NK-92 (cell line): ENCODE measurements around the gene NFE2L1.
"Not testable (repeated sequence)": the region's sequence is repeated elsewhere in the genome, so short reads cannot be mapped to it uniquely, and the experiment has no call there.

Experiments
- DNase-seq: peaks from one replicate; lab custom pipeline; 2025; ENCODE audit not compliant: unreplicated experiment; lab: John Stamatoyannopoulos, UW

The NFE2L1 gene

DNA sequence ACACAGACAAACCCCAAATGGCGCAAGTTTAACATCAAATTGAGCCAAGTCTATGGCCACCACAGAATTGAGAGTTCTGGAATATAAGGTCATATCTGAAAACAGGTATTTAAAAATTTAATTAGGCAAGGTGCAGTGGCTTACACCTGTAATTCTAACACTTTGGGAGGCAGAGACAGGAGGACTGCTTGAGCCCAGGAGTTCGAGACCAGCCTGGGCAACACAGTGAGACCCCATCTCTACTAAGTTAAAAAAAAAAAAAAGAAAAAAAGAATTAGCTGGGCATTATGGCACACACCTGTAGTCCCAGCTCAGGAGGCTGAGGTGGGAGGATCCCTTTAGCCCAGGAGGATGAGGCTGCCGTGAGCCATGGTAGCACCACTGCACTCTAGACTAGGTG, 19.1 kb downstream of the NFE2L1 start:
- DNase-seq, result no peak

- not testable (repeated sequence) for DNase-seq
Observed at GRCh38 chr17:48067808-48068207, 19.6 kb downstream of the NFE2L1 start.

- no peak for DNase-seq
Observed at GRCh38 chr17:48068491-48068961, 20.4 kb downstream of the NFE2L1 start.

DNA sequence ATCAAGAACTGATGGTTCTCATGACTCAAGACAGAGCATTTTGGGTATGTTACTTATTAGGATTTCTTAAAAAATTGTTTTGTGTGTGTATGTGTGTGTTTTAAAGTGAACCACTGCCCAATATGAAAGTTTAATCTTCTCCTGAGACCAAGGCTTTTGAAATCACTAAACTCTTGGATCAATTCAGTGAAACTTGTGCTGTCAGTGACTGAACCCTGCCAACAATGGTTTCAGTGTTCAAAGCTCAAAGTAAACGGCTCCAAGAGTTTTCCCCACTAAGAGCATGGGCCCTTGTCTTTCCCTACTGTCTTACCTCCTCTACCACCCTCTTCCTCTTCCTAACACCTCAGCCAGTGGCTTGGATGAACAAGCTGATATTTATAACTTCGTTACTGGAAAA, 22.0 kb downstream of the NFE2L1 start:
- no peak for DNase-seq

- no peak for DNase-seq
Observed at GRCh38 chr17:48071654-48072053, 23.5 kb downstream of the NFE2L1 start.

DNA sequence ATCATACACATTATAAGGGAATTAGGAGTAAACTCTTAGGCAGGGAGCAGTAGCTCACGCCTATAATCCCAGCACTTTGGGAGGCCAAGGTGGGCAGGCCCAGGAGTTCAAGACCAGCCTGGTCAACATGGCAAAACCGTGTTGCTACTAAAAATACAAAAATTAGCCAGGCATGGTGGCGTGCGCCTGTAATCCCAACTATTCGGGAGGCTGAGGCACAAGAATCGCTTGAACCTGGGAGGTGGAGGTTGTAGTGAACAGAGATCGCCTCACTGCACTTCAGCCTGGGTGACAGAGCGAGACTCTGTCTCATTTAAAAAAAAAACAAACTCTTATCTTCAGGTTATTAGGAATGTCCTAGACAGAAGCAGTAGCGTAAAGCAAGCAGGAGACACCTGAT, 24.7 kb downstream of the NFE2L1 start:
- not testable (repeated sequence) for DNase-seq

DNA sequence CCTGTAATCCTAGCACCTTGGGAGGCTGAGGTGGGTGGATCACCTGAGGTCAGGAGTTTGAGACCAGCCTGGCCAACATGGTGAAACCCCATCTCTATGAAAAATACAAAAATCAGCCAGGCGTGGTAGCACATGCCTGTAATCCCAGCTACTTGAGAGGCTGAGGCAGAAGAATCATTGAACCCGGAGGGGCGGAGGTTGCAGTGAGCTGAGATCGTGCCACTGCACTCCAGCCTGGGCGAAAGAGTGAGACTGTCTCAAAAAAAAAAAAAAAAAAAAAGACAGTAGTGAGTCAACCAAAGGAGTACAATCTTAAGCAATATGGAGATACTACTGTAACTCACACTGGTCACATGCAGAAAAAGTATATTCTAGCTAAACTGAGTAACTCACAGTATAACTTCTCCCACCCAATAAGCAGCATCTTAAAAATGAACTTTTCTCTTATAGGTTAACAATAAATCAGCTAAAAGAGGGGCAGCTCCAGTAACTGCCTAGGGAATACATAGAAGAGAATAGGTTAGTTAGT, 25.5 kb downstream of the NFE2L1 start:
- DNase-seq, result not testable (repeated sequence)

- no peak for DNase-seq
Observed at GRCh38 chr17:48074322-48075081, 26.3 kb downstream of the NFE2L1 start.

DNA sequence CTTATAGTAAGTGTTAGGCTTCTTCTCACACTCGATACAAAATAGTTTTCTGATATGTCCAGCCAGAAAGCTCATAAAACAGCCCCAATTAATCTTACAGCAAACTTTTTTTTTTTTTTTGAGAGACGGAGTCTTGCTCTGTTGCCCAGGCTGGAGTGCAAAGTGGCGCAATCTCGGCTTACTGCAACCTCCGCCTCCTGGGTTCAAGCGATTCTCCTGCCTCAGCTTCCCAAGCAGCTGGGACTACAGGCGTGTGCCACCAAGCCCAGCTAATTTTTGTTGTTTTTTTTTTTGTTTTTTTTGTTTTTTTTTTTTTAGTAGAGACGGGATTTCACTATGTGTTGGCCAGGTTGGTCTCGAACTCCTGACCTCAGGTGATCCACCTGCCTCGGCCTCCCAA, 29.0 kb downstream of the NFE2L1 start:
- DNase-seq, result not testable (repeated sequence)

GRCh38 chr17:48081858-48082257, 33.7 kb downstream of the NFE2L1 start:
- no peak for DNase-seq

GRCh38 chr17:48084932-48085331, 36.8 kb downstream of the NFE2L1 start:
- DNase-seq, result no peak

DNA sequence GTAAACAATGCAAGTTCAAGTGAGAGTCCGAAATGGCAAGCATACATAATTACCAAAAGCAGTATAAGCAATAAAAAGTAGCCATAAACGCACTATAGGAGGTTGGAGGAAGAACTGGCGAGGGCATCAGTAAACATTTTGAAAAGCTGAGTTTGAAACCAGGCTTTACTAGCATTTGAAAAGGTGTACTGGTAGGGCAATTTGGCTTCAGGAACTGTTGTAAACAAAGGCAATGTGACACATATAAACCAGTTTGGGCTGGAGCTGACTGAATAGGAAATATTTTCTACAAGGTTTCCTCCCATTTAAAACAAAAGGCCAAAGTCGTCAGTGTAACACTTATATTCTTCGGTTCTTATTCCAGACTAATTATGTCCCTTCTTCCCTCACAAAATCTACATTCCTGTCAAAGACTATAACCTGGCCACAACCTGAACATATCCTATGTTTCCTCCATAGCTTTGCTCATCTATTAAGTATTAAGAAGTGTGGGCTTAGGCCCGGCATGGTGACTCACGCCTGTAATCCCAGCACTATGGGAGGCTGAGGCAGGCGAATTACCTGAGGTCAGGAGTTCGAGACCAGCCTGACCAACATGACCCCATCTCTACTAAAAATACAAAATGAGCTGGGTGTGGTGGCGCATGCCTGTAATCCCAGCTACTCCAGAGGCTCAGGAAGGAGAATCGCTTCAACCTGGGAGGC, 45.3 kb downstream of the NFE2L1 start:
- no peak for DNase-seq

GRCh38 chr17:48095611-48096010, 47.5 kb downstream of the NFE2L1 start:
- no peak for DNase-seq

DNA sequence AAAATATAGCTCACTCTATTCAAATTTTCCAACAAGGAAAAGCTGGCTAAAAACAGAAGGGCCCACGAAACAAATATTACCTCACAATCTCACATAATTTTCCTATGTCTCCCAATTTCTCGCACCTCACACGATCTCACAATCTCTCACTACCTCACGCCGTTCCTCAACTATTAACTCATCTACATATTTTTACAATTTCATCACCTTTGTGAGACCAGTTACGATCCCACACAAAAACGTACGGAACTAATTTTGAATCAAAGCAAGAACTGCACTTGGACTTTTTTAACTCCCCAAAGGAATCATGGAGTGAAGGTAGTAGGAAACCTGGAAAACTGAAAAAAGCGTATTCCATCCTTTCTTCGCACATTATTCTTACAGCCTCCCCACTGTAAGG, 52.0 kb downstream of the NFE2L1 start:
- DNase-seq, result no peak

DNA sequence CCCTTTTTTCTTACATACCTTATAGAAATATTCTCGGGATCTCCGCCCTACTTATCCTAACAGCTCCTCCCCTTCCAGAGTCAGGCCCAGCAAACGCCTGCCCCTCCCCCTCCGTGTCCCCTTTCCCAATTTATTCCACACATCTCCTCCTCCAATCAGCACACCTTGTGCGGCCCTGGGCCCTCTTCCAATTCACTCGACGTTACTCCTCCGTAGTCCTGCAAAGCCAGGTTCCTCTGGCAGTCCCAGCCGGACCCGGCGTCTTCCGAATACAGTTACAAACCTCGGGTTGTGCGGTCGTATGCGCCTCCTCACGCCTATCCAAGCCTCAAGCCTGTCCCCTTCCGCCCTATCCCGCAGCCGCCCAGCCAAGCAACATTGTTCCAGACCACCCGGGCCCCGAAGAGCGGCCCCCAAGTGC, 52.4 kb downstream of the NFE2L1 start:
- DNase-seq, result no peak

DNA sequence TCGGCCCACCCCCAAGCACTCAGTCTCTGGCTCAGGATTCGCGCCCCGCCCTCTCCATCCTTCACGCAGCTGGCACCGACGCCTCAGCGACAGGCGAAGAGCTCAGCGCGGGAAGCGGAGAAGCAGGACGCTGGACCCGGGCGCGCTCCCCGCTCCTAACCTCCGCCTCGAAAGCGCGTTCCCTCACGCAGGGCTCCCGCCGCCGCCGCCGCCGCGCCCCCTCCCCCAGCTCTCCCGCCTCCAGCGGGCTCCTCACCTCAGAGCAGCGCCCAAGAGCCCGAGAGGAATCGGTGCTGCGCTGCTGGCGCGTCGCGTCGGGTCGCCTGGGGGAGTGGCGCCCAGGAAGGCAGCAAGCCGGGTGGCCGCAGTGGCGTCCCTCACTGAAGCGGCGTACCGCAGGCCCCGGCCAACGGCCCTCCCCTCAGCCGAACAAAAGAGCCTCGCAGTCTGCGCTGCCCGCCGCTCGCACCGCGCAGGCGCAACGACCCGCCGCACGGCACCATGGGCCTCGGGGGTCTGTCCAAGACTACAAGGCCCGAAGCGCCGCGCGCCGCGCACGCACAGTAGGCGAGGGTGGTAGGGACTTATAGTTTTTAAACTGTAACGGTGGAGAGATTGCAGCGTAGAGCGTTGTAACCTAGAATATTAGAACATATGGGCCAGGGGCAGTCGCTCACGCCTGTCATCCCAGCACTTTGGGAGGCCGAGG, 53.0 kb downstream of the NFE2L1 start, which contains the start of gene CBX1:
TSS of gene CBX1 (minus strand) at position 467 of the 709 bp plus-strand sequence. CDS start 24,474 bp downstream, outside the sequence.
- peak; percentile 58 for DNase-seq

DNA sequence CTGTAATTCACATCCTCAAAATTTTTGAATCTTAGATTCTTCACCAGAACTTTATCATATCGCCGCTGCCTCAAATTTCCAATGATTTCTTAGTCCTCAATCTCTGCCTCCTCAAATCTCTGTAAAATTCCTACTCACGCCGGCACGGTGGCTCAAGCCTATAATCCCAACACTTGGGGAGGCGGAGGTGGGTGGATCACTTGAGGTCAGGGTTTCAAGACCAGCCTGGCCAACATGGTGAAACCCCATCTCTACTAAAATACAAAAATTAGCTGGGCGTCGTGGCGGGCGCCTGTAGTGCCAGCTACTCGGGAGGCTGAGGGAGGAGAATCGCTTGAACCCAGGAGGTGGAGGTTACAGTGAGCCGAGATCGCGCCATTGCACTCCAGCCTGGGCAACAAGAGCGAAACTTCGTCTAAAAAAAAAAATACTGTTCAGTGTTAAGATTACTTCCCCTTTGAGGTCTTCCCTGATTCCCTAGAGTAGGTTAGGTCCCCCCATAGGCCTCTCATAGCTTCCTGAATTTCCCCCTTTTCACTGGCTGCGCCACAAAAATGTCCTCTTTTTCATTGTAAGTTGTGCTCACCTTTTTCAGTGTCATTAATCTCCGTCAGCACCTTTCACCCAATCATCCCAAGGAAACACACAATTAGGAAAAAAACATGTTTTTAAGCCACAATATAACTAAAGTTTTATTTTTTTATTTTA, 54.0 kb downstream of the NFE2L1 start:
- no peak for DNase-seq

DNA sequence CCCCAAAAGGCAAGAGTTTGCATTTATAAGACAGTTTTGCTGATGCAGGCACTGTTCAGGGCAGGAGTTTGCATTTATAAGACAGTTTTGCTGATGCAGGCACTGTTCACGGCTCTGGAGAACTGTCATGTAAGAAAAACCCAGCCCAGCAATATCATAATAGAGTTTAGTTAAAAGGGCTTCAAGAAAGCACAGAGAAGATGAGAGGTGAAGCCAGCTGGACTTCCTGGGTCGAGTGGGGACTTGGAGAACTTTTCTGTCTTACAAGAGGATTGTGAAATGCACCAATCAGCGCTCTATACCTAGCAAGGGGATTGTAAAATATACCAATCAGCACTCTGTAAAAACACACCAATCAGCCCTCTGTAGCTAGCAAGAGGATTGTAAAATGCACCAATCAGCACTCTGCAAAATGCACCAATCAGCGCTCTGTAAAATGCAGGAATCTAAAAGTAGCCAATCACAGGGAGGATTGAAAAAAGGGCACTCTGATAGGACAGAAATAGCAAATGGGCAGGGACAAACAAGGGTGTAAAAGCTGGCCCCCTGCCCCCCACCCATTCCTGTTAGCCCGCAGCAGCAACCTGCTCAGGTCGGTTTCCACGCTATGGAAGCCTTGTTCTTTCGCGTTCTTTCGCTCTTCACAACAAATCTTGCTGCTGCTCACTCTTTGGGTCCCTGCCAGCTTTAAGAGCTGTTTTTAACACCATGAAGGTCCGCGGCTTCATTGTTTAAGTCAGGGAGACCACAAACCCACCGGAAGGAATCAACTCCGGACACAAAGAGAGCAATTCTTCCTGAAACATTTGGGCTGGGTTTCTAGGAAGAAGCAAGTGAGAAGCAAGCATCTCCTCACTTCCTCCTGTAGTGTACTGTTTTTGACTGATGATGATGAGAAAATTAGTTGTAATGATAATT, 54.9 kb downstream of the NFE2L1 start:
- no peak for DNase-seq

DNA sequence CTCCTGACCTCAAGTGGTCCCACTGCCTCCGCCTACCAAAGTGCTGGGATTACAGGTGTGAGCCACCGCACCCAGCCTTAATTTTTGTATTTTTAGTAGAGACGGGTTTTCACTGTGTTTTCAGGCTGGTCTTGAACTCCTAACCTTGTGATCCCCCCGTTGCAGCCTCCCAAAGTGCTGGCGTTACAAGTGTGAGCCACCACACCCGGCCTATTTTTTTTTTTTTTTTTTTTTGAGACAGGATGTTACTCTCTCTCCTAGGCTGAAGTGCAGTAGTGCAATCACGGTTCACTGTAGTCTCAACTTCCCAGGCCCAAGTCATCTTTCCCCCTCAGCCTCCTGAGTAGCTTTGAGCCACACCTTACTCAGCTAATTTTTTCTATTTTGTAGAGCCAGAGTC, 56.3 kb downstream of the NFE2L1 start:
- DNase-seq, result no peak

GRCh38 chr17:48106802-48107136, 58.6 kb downstream of the NFE2L1 start:
- no peak for DNase-seq
